Small intestine (tissue), 16 donors: ENCODE results near the gene TAF1A. TPM values are rescaled to one million over a fixed set of nuclear protein-coding genes. Genes with fewer than 3 reads are reported as not detected.

Source experiments
- DNase-seq, 2 donors: peaks; one replicate each; pipeline versions ENCODE4 v3.0.0 to v3.0.0-alpha.2; 2013
- FAIRE-seq: peaks from 2 replicates; lab custom pipeline; 2012; peaks lifted over from hg19 to GRCh38; lab: Jason Lieb, UNC
- H3K27ac ChIP-seq, 3 donors: one replicate each; pipeline ENCODE4 v1.5.1; 2013; ENCODE audit warnings: low read length in 2 of 3, mild to moderate bottlenecking in 2 of 3, control low read depth in 1 of 3, inconsistent platforms in 1 of 3, low read depth in 1 of 3, moderate library complexity in 1 of 3
- H3K27me3 ChIP-seq, 3 donors: one replicate each; pipeline ENCODE4 v1.6.1; 2013; ENCODE audit warnings: low read length in 3 of 3, inconsistent platforms in 1 of 3; ENCODE audit not compliant: control insufficient read depth in 3 of 3, insufficient read depth in 3 of 3
- H3K36me3 ChIP-seq, 3 donors: one replicate each; pipeline ENCODE4 v1.6.1; 2013; ENCODE audit warnings: low read length in 3 of 3, inconsistent platforms in 1 of 3, low read depth in 1 of 3, mild to moderate bottlenecking in 1 of 3, moderate library complexity in 1 of 3; ENCODE audit not compliant: control insufficient read depth in 3 of 3, insufficient read depth in 2 of 3
- H3K4me1 ChIP-seq, 3 donors: one replicate each; pipeline ENCODE4 v1.6.1; 2013; ENCODE audit warnings: low read length in 2 of 3, inconsistent platforms in 1 of 3, low read depth in 1 of 3, mild to moderate bottlenecking in 1 of 3, moderate library complexity in 1 of 3; ENCODE audit not compliant: control insufficient read depth in 3 of 3, insufficient read depth in 2 of 3
- H3K4me3 ChIP-seq, 3 donors: one replicate each; pipeline ENCODE4 v1.5.1; 2013; ENCODE audit warnings: low read length in 3 of 3, control low read depth in 1 of 3, inconsistent platforms in 1 of 3, low read depth in 1 of 3, mild to moderate bottlenecking in 1 of 3, moderate library complexity in 1 of 3
- H3K9me3 ChIP-seq, 2 donors: one replicate each; pipeline ENCODE4 v1.6.1; 2013; ENCODE audit warnings: low read depth in 1 of 2, low read length in 1 of 2; ENCODE audit not compliant: control insufficient read depth in 2 of 2, insufficient read depth in 1 of 2
- WGBS, 3 donors: extraction: QIAGEN DNeasy Blood & Tissue Kit; methylation state at CpG; one replicate each; pipeline ENCODE4 v1.1.7; 2013; 5-methylcytosine and 5-hydroxymethylcytosine counted together
- long read RNA-seq, 10 donors: transcript quantifications; one replicate each; lab custom pipeline, GENCODE V29; 2026
- polyA plus RNA-seq, 4 donors: library from polyadenylated mRNA; stranded (reverse) in 3 of 4; unstranded in 1 of 4; fragments of 200-250 nt in 3 of 4; fragments of 120-200 nt in 1 of 4; gene quantifications; one replicate each; pipeline versions ENCODE4 v1.2.1 to v1.2.3, GENCODE V29; 2013
- donor health status: healthy with polysubstance abuse.
- donor health status: control.
- donor health status: control.
- donor health status: Bipolar disorder and iron deficiency.
- donor health status: healthy.

The TAF1A gene
- 10 to 100 TPM in 1 of 4 donors, 1 to 10 TPM in 2, under 1 TPM in 1; 0.45 to 12.3 (median 2.4) TPM for polyA plus RNA-seq
- long read RNA-seq, donor 1 = 0 reads
- long read RNA-seq, donor 2 = 0 reads
- long read RNA-seq, donor 3 = 0 reads
- long read RNA-seq, donor 4 = 0 reads
- long read RNA-seq, donor 5, partial matches to known transcripts = 0 of 1 reads
- long read RNA-seq, donor 5, other reads (novel, unspliced or antisense) = 0 of 1 reads
- long read RNA-seq, donor 6 = 0 reads
- long read RNA-seq, donor 7 = 0 reads
- long read RNA-seq, donor 8, partial matches to known transcripts = 0 of 1 reads
- long read RNA-seq, donor 8, other reads (novel, unspliced or antisense) = 0 of 1 reads
- long read RNA-seq, donor 9 = 0 reads
- long read RNA-seq, donor 10, partial matches to known transcripts = 0 of 1 reads
- long read RNA-seq, donor 10, other reads (novel, unspliced or antisense) = 0 of 1 reads

- WGBS, 3 donors = 0 to 1% (median 0%) methylated on average over 41 of the region's 41 CpGs
- peak within 1 kb of the TSS; percentile 63 to 93 (median 71) for H3K27ac ChIP-seq
- peaks cover 3 to 10% (median 6%) of the 10 kb centered on the region in 3 donors for H3K4me1 ChIP-seq
- no peaks in the 10 kb centered on the region for H3K9me3 ChIP-seq
- FAIRE-seq (no peak), DNase-seq (peak; percentile 91 to 95)
- peaks cover 0 to 4% (median 0%) of the 10 kb centered on the region in 3 donors for H3K36me3 ChIP-seq
- H3K27me3 ChIP-seq = no peaks in the 10 kb centered on the region
- peak within 1 kb of the TSS; percentile 51 to 64 (median 60) for H3K4me3 ChIP-seq
Measured at GRCh38 chr1:222589462-222590302, at the start of gene TAF1A. TAF1A (minus strand) TSS chr1:222589933.

- no peak overlapping the region for H3K4me3 ChIP-seq
- DNase-seq (peak; percentile 91), FAIRE-seq (no peak)
- WGBS, 3 donors = 49 to 54% (median 50%) methylated on average over 7 of the region's 7 CpGs
- no peaks in the 10 kb centered on the region for H3K9me3 ChIP-seq
- H3K27me3 ChIP-seq = no peaks in the 10 kb centered on the region
- H3K27ac ChIP-seq = no peak overlapping the region
- H3K36me3 ChIP-seq = peaks cover 0 to 29% (median 4%) of the 10 kb centered on the region in 3 donors
- no peaks in the 10 kb centered on the region for H3K4me1 ChIP-seq
Measured at GRCh38 chr1:222634180-222635013, 44.7 kb upstream of the TAF1A start.

- FAIRE-seq = no peak
- DNase-seq = no peak
- no peaks in the 10 kb centered on the region for H3K4me1 ChIP-seq
- no peak overlapping the region for H3K27ac ChIP-seq
- no peaks in the 10 kb centered on the region for H3K9me3 ChIP-seq
- 54 to 68% (median 66%) methylated on average over 2 of the region's 2 CpGs for WGBS, 3 donors
- no peaks in the 10 kb centered on the region for H3K27me3 ChIP-seq
- peaks cover 5 to 28% (median 11%) of the 10 kb centered on the region in 3 donors for H3K36me3 ChIP-seq
- H3K4me3 ChIP-seq = no peak overlapping the region
Measured at GRCh38 chr1:222632749-222633148, 43.0 kb upstream of the TAF1A start.

- H3K36me3 ChIP-seq = peaks cover 6 to 29% (median 12%) of the 10 kb centered on the region in 3 donors
Measured at GRCh38 chr1:222631611-222632208, 42.0 kb upstream of the TAF1A start.

GRCh38 chr1:222629921-222630535, 40.3 kb upstream of the TAF1A start:
- no peaks in the 10 kb centered on the region for H3K27me3 ChIP-seq
- no peak overlapping the region for H3K27ac ChIP-seq
- WGBS, 3 donors = 93 to 97% (median 94%) methylated on average over 7 of the region's 7 CpGs
- DNase-seq (no peak), FAIRE-seq (no peak)
- no peaks in the 10 kb centered on the region for H3K9me3 ChIP-seq
- H3K4me1 ChIP-seq = no peaks in the 10 kb centered on the region
- no peak overlapping the region for H3K4me3 ChIP-seq
- peaks cover 9 to 31% (median 17%) of the 10 kb centered on the region in 3 donors for H3K36me3 ChIP-seq

More at GRCh38 chr1:222631611-222632208, 42.0 kb upstream of the TAF1A start:
- FAIRE-seq = no peak
- no peaks in the 10 kb centered on the region for H3K4me1 ChIP-seq
- no peak overlapping the region for H3K27ac ChIP-seq
- no peak for DNase-seq
- no peaks in the 10 kb centered on the region for H3K9me3 ChIP-seq
- H3K4me3 ChIP-seq = no peak overlapping the region
- no peaks in the 10 kb centered on the region for H3K27me3 ChIP-seq
- 90 to 94% (median 92%) methylated on average over 3 of the region's 3 CpGs for WGBS, 3 donors

GRCh38 chr1:222627232-222627631, 37.5 kb upstream of the TAF1A start:
- Histone ChIP-seq H3K27me3 (no peaks in the 10 kb centered on the region), H3K4me1 (no peaks in the 10 kb centered on the region), H3K36me3 (peaks cover 9 to 22% (median 17%) of the 10 kb centered on the region in 3 donors), H3K27ac (no peak overlapping the region), H3K4me3 (no peak overlapping the region), H3K9me3 (no peaks in the 10 kb centered on the region)
- WGBS, 3 donors = 64 to 87% (median 71%) methylated on average over 6 of the region's 6 CpGs
- no peak for DNase-seq
- no peak for FAIRE-seq

GRCh38 chr1:222624214-222624613, 34.5 kb upstream of the TAF1A start:
- no peaks in the 10 kb centered on the region for H3K27me3 ChIP-seq
- peaks cover 9 to 13% (median 12%) of the 10 kb centered on the region in 3 donors for H3K36me3 ChIP-seq
- 93 to 94% (median 94%) methylated on average over 7 of the region's 7 CpGs for WGBS, 3 donors
- DNase-seq = no peak
- no peak for FAIRE-seq
- H3K9me3 ChIP-seq = no peaks in the 10 kb centered on the region
- H3K4me3 ChIP-seq = no peak overlapping the region
- no peak overlapping the region for H3K27ac ChIP-seq
- H3K4me1 ChIP-seq = peaks cover 0 to 3% (median 2%) of the 10 kb centered on the region in 3 donors
